IMR-90 (cell line): ENCODE data around the gene SCARB1. TPM values are rescaled to one million over a fixed set of nuclear protein-coding genes. Genes with fewer than 3 reads are reported as not detected.

Experiments used
- CTCF ChIP-seq: conservative IDR thresholded peaks from 2 replicates; pipeline ENCODE4 v1.5.1; 2012; ENCODE audit warnings: mild to moderate bottlenecking, low read depth, low read length, improper control_type of control experiment
- polyA plus RNA-seq, 3 experiments: library from polyadenylated mRNA; depleted of rRNA; stranded (reverse); fragments of >200 nt; gene quantifications; 2 replicates each; pipeline ENCODE4 v1.2.3, GENCODE V29; 2012; ENCODE audit warnings: low replicate concordance in 1 of 3
- total RNA-seq: library from RNA; depleted of rRNA; stranded (reverse); fragments of >200 nt; gene quantifications from 2 replicates; pipeline ENCODE4 v1.2.3, GENCODE V29; 2012

Gene SCARB1
- total and polyA plus RNA-seq, 2 of the 4 experiments (the other 2 are of a cell fraction), result 3.0 to 24.8 TPM

GRCh38 chr12:124837958-124838803 is 25.5 kb downstream of the SCARB1 start (continued):
- no peak for TF ChIP-seq CTCF
